Pons (tissue), 1 donor: ENCODE data around the gene PRSS22.

Experiments
- DNase-seq: peaks from one replicate; pipeline ENCODE4 v3.0.0-alpha.2; 2016; ENCODE audit warnings: low spot score

Gene PRSS22

DNA sequence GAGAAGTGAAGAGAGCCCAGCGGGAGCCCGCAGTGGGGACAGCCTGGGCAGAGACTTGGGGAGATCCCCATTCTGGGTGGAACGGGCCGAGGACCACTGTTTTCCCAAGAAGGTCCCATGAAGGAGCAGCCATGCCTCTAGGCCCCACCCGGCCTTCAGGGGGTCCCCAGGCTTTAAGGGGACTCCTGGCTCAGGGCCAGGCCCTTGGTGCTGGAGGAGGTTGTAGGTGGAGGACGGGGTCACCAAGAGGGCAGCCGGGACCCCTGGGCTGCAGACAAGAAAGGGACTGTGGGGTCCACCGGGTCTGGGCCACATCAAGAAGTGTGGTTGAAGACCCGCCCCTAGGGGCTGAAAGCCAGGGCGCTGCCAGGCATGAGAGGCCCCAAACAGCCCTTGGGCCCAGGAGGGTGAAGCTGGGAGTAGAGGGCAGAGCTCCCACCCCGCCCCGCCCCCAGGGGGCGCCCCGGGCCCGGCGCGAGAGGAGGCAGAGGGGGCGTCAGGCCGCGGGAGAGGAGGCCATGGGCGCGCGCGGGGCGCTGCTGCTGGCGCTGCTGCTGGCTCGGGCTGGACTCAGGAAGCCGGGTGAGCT, 41.1 kb downstream of the PRSS22 start, which contains the start of gene PRSS21:
Gene PRSS21 (plus strand): TSS at position 487 of the 589 bp plus-strand sequence. CDS start 32 bp downstream, at position 519.
- no peak for DNase-seq

DNA sequence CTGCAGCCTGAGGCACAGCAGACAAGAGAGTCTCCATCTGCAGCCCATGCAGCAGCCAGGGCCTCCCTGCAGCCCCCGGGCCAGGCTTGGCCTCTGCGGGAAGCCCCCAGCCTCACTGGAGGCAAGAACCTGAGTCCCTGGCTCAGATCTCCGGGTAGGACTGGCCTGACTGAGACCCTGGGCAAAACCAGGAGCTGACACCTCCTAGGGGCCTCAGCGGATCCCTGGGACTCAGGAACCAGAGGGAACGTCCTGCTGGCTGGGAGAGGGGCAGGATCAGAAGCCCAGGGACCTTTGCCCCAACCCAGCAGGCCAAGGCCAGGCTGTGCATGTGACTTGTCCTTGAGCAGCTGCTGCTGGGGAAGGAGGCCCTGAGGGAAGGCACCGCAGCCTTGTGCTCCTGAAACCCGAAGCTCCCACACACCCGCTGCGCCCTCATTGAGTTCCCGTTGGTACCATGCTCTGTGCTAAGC, 42.6 kb downstream of the PRSS22 start:
- no peak for DNase-seq

DNA sequence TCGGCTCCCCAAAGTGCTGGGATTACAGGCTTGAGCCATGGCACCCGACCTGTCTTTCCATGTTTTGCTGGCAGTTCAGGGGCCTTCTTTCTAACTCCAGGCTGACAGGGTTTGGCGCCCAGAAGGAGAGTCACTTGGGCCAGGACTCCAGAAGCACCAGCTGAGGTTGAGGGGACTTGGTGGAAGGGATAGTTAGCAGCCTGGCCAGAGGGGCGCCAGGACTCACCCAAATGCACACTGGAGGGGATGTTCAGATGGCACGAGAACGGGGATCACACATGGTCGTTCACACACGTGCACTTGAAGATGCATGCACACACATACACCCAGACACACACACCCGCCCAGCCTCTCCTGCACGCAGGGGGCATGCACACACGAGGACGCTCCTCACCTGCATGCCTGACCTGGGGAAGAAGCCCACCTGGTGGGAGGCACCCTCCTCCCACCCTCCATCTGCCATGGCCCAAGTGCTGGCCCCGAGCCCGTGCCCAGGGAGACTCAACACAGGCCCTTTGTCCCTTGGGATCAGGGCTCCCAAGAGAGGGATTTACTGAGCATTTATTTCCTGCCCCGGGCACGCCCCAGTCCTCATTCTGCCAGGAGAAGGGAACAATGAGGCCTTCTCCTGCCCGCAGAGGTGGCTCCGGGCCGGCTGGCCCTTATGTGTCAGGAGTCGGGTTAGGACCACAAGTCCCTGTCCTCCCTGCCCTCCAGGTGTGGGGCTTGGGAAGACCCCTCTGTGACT, 43.2 kb downstream of the PRSS22 start:
- no peak for DNase-seq

DNA sequence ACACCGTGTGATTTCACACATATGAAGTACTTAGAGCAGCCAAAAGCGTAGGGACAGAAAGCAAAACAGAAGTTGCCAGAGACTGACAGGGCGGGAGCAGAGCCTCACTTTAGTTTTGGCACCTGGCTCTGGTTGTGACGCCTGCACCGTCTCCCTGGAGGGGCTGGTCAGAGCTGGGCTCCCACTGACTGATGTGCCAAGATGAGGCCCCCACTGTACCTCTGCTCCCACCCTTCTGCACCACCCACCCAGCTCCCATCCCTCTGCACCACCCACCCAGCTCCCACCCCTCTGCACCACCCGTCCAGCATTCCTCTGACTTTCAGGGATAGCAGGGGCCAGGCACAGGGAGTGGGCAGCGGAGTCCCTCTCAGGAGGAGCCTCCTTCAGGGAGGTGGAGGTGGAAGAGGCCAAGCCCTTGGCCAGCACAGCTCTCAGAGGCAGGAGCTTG, 44.2 kb downstream of the PRSS22 start:
- no peak for DNase-seq

DNA sequence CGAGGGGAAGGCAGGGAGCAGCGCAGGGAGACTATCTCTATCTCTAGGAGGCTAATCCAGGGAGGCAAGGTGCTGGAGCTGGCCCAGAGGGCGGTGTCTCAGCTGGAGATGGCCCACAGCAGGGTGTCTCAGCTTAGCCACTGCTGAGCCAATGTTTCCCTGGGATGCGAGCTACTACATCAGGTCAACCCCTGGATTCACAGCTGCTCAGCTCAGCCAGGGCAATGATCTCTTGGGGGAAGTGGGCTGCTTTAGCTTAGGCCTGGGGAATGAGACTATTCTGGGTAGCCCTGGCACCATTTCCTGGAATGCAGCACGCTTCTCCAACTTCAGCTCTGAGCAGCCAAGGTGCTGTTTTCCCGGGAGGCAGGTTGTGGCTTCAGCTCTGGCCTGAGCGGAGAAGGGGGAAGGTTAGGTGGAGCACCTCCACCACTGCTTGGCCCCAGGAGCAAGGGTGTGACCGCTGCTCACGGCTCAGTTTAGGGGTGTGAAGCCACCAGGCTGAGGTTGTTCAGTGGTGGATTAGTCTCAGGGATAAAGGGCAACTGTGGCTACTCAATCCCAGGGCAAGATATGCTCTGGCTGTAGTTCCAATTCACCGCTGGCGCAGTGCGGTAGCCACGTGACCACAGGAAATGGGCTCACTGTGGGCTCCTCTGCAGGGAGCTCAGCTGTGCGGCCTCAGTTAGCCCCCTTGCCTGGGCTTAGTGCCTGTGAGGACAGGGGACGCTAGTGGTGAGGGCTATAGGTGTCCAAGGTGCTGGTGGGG, 46.1 kb downstream of the PRSS22 start:
- DNase-seq: no peak

DNA sequence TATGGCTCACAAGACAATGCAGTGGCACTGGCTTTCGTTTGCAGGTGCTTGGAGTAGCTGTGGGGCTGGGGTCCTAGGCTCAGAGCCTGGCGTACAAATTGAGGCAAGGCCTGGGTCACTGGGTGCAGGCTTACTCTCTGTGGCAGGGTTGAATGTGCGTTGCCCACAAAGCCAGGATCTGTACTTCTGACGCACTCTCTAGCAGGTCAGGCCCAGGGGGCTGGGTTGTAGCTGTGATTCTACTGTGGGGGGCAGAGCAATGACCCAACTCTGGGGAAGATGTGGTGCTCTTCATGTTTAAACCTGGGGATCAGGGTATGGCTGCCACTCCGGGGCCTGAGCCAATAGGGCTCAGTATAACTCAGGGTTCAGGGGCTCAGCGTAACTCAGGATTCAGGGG, 47.3 kb downstream of the PRSS22 start:
- DNase-seq: no peak

DNA sequence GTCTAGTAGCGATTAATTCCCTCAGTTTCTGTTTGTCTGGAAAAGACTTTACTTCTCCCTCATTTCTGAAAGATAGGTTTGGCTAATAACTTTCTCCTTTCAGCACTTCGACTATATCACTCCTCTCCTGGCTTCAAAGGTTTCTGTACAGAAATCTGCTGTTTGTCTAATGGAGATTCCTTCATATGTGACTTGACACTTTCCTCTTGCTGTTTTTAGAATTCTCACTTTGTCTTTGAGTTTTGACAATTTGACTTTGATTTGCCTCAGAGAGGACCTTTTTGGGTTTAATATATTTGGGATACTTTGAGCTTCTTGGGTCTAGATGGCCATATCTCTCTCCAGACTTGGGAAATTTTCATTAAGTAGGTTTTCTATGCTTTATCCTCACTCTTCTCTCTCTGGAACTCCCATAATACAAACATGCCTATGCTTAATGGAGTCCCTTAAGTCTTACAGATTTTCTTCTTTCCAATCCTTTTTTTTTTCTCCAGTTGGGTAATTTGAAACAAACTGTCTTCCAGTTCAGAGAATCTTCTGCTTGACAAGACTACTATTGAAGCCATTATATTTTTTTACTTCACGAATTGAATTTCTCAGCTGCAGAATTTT, 48.7 kb downstream of the PRSS22 start:
- DNase-seq: no peak

DNA sequence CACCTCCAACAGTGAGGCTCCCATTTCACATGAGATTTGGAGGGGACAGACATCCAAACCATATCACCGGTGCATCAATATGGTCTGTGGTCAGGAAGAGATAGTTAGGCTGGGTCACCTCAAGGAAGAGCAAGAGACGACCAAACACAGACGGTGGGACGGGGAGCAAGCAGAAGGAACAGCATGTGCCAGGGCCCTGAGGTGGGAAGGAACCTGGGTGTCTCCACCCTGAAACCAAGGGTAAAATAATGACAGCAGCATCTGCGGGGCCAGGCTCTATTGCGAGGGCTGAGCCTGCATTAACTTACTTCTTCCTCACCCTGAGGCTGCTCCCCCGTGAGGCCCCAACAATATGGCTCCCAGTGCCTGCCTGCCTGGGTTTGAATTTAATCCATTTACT, 49.8 kb downstream of the PRSS22 start:
- no peak for DNase-seq

DNA sequence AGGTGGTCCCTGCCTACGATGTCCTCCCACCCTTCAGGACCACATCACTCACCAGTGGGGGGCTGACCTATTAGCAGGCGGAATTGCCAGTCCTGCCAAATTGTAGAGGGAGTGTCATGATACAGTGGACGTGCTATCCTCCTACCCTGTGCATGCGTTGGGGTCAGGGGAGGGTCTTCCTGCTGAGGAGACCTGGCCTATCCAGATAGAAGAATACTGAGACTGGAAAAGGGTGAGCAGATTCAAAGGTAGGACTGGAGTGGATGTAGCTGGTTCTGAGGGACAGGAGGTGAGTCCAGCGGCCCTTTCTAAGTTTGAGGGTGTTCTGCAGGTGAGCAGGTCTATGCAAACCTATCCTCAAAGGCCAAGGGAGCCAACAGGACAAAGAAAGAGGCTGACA, 51.7 kb downstream of the PRSS22 start:
- DNase-seq: no peak

DNA sequence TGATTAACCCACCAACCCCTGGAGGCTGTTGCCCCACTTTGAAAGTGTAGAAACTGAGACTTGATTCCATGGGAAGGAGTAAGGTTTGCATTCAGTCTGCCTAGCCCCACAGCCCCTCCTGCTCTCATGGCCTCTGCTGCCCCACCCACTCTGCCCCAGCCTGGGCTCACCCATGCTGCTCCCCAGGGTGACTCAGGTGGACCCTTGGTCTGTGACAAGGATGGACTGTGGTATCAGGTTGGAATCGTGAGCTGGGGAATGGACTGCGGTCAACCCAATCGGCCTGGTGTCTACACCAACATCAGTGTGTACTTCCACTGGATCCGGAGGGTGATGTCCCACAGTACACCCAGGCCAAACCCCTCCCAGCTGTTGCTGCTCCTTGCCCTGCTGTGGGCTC, 53.2 kb downstream of the PRSS22 start:
- no peak for DNase-seq

DNA sequence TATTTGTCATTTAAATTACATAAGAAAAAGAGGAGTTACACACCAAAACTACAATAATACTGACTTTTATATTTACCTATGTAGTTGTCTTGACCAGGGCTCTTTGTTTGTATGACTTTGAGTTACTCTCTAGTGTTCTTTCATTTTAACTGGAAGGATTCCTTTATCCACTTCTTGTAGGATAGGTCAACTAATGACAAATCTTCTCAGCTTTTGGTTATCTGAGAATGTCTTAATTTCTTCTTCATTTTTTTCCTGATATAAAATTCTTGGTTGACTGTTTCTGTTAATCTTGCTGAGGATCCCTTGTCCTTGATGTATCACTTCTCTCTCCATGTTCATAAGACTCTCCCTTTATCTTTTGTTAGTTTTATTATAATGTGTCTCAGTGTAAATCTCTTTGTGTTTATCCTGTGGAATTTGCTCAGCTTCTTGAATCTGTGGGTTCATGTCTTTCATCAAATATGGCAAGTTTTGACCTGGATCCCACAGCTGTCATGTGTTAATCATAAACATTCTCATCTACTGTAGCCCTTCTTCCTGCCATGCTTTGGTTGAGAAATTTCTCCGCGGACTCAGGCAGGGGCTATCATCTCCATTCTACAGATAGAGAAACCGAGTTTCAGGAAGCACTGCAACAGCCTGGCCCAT, 54.3 kb downstream of the PRSS22 start:
- DNase-seq: no peak
